GM13977 (cell line): ENCODE data around the gene SLC6A2.

Experiments
- DNase-seq: peaks from one replicate; pipeline ENCODE4 v3.0.0; 2012; ENCODE audit warnings: low spot score
- in situ Hi-C: fragments of 300-500 bp; cut with MboI; formaldehyde crosslinking; loops from one replicate; pipeline ENCODE4 v1.12.0; 2022; ENCODE audit warnings: low sequenced_read_pairs, low pct_unique_long_range_greater_than_20kb, mixed read lengths, inconsistent platforms; ENCODE audit not compliant: unreplicated experiment
- TF ChIP-seq, protein P1 (sequence below): IDR thresholded peaks from 2 replicates; pipeline ENCODE4 v1.5.1; 2012; ENCODE audit warnings: mild to moderate bottlenecking, control low read depth; ENCODE audit not compliant: insufficient read depth; ENCODE audit errors: extremely low read depth, missing control alignments

SLC6A2 gene

DNA sequence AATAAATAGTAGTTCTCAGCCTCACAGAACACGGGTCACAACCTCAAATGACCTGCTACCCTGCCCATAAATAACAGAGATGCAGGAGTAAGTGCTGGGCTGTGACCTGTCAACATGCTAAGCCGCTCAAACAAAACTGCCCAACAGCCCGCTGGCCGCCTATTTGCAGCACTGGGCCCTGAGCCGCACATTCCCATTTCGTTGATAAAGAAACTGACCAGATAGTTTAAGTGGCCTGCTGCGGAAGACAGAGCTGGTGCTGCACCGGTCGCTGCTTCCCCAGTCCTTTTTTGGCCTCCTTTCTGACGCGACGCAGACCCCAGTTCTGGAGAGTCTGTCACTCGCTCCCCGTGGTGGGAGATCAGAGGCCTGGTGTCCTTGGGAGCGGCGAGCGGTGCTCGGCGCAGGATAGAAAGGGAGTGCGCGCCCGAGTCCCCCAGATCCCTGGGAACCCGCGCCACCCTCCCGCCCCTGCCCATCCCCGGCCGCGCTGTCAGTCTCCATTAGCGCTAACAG, 349 bp upstream of the SLC6A2 start:
- TF ChIP-seq, protein P1, sequence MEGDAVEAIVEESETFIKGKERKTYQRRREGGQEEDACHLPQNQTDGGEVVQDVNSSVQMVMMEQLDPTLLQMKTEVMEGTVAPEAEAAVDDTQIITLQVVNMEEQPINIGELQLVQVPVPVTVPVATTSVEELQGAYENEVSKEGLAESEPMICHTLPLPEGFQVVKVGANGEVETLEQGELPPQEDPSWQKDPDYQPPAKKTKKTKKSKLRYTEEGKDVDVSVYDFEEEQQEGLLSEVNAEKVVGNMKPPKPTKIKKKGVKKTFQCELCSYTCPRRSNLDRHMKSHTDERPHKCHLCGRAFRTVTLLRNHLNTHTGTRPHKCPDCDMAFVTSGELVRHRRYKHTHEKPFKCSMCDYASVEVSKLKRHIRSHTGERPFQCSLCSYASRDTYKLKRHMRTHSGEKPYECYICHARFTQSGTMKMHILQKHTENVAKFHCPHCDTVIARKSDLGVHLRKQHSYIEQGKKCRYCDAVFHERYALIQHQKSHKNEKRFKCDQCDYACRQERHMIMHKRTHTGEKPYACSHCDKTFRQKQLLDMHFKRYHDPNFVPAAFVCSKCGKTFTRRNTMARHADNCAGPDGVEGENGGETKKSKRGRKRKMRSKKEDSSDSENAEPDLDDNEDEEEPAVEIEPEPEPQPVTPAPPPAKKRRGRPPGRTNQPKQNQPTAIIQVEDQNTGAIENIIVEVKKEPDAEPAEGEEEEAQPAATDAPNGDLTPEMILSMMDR: no peak
- in situ Hi-C loops: no loop called here
- DNase-seq: no peak

DNA sequence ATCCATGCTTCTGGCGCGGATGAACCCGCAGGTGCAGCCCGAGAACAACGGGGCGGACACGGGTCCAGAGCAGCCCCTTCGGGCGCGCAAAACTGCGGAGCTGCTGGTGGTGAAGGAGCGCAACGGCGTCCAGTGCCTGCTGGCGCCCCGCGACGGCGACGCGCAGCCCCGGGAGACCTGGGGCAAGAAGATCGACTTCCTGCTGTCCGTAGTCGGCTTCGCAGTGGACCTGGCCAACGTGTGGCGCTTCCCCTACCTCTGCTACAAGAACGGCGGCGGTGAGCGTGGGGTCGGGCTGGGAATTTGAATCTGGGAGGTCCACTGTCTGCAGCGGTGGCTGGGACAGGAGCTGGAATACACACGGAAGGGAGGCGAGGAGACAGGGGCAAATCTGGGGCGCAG, 904 bp downstream of the SLC6A2 start:
- in situ Hi-C loops: no loop called here
- no peak for DNase-seq
- TF ChIP-seq, protein P1: no peak

DNA sequence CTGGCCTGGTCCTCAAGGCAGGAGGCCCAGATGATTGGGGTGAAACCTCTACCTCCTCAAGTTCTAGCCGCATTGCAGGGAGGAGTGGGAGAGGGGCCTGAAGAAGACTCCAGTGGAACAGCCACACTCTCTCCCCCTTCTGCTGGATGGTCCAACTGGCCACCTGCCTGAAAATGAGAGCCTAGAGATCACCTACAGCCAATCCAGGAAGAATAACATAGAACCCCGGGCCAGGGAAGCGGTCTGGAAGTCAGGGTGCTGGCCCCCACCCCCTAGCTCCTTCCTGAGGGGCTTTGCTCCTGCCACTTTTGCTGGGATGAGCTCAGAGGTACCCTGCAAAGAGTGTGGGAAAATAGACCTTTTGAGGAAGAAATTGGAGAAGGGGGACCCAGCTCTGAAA, 1.8 kb downstream of the SLC6A2 start:
- in situ Hi-C loops: no loop called here

DNA sequence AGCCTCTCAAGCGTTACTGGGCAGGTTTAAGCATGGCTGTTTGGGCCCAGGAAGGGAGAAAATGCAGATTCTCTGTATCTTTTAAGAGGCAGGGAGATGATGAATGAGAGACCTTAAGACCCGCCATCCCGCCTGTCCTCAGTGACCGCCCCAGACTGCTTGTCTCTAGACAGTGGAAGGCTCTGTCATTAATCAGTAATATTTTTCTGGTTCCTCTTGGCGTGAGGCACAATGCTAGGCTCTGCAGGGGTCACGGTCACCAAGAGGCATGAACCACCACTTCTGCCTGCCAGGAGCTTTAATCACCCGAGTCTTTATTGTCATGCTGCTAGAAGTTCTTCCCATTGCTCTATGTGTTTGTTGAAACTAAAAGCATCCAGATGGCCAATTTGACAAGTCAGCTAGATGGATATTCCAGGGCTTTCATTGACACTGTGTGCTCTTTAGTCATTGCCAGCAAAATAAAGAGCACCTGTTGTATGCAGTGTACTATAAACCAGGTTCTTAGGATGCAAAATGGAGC, 3.2 kb downstream of the SLC6A2 start:
- DNase-seq: no peak
- TF ChIP-seq, protein P1: no peak
- in situ Hi-C loops: no loop called here

More for the DNA sequence above, 1.8 kb downstream of the SLC6A2 start:
- no peak for DNase-seq
- TF ChIP-seq, protein P1: no peak

DNA sequence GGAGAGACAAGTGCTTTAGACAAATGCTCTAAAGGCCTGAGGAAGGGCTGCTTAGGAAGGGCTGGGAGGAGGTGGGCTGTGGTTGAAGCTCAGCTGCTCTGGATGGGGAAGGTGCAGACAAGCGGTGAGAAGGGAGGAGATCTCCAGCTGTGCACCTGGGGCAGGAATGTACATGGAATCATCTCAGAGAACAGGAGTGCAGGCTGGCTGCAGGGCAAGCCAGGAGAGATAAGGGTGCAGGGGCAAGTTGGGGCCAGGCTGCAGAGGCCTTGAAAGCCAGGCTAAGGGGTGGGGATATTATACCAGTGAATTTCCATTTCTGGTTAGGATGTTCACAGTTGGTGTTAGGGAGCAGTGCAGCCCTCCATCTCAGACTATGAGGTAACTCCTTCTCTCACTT, 4.2 kb downstream of the SLC6A2 start:
- in situ Hi-C loops: no loop called here
- TF ChIP-seq, protein P1: no peak

DNA sequence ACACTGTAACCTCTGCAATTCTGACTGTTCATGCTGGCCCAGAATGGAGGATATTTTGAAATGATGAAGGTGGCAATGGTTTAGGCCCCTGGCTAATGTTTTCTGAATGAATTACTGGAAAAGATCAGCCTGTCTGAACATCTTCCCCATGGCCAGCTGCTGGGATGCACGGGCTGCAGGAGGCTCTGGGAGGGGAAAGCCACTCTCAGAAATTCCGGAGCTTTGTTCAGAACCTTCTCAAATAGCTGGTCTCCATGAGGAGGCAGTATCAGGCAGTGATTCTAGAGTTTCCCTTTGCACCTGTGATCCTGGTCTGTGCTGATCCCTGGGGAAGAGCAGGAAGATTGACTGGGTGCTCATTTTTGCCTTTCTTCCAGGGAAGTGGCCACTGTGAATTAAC, 5.0 kb downstream of the SLC6A2 start:
- TF ChIP-seq, protein P1: no peak
- in situ Hi-C loops: no loop called here
- DNase-seq: no peak

More for the DNA sequence above, 4.2 kb downstream of the SLC6A2 start:
- no peak for DNase-seq
